Spleen (tissue), 7 donors: ENCODE measurements around the gene REV1.

Experiments
- POLR2AphosphoS5 ChIP-seq, 3 donors: sonication (generic); formaldehyde crosslinking; IDR thresholded peaks; one replicate each; pipeline ENCODE4 v1.5.1; 2017; ENCODE audit warnings: antibody characterized with exemption in 3 of 3
- TF ChIP-seq, protein P1 (sequence below), 11 experiments: fragments of 200-600 bp in 7 of 11; fragments of 450-650 bp in 4 of 11; sonication (generic) in 4 of 11; IDR thresholded peaks in 8 of 11; conservative IDR thresholded peaks in 3 of 11; 1 replicate in 7 of 11; 2 replicates in 4 of 11; pipeline versions ENCODE4 v1.4.0 to v1.8.0; 2016 to 2021; ENCODE audit warnings: antibody characterized with exemption in 11 of 11, inconsistent platforms in 4 of 11, mild to moderate bottlenecking in 1 of 11
- donor health status: DM: no; HTN: no; CAD: no; lungs with moderate emphysema.
- donor health status: DM: no; HTN: no; CAD: no.
- donor health status: DM: no; HTN: no; CAD: no.

DNA sequence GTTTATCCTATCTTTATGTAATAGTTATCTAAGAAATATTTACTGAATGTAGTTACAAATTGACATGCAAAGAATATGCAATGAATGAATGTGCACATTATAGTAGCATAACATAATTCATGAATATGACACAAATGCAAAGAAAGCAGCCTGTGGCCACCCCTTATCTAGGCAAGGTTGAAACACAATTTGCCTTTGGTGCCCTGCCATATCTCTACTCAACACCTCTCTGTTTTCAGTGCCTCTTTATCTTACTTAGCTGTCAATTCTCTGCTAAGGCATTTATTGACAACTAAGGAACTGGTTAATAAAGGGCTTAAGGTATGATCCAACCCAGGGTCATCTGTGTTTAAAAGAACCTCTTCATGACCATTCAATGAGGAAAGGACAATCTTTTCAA is 18.9 kb downstream of the REV1 start:
- TF ChIP-seq, protein P1, sequence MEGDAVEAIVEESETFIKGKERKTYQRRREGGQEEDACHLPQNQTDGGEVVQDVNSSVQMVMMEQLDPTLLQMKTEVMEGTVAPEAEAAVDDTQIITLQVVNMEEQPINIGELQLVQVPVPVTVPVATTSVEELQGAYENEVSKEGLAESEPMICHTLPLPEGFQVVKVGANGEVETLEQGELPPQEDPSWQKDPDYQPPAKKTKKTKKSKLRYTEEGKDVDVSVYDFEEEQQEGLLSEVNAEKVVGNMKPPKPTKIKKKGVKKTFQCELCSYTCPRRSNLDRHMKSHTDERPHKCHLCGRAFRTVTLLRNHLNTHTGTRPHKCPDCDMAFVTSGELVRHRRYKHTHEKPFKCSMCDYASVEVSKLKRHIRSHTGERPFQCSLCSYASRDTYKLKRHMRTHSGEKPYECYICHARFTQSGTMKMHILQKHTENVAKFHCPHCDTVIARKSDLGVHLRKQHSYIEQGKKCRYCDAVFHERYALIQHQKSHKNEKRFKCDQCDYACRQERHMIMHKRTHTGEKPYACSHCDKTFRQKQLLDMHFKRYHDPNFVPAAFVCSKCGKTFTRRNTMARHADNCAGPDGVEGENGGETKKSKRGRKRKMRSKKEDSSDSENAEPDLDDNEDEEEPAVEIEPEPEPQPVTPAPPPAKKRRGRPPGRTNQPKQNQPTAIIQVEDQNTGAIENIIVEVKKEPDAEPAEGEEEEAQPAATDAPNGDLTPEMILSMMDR (IDR thresholded peaks at IDR 0.05 in 8 of 11, conservative IDR thresholded peaks at IDR 0.05 in 3 of 11) = no peak
- TF ChIP-seq POLR2AphosphoS5 (IDR thresholded peaks at IDR 0.05) = no peak
